Erythroblast (primary cell): Measurements from ENCODE around the gene PIP4K2C.

Experiments
- GATA1 ChIP-seq: IDR thresholded peaks from 2 replicates; pipeline ENCODE4 v1.6.1; 2011; ENCODE audit warnings: low read depth, mild to moderate bottlenecking, control low read depth, low read length, moderate library complexity
- POLR2A ChIP-seq: IDR thresholded peaks from 2 replicates; pipeline ENCODE4 v1.6.1; 2011; ENCODE audit warnings: mild to moderate bottlenecking, low read length

DNA sequence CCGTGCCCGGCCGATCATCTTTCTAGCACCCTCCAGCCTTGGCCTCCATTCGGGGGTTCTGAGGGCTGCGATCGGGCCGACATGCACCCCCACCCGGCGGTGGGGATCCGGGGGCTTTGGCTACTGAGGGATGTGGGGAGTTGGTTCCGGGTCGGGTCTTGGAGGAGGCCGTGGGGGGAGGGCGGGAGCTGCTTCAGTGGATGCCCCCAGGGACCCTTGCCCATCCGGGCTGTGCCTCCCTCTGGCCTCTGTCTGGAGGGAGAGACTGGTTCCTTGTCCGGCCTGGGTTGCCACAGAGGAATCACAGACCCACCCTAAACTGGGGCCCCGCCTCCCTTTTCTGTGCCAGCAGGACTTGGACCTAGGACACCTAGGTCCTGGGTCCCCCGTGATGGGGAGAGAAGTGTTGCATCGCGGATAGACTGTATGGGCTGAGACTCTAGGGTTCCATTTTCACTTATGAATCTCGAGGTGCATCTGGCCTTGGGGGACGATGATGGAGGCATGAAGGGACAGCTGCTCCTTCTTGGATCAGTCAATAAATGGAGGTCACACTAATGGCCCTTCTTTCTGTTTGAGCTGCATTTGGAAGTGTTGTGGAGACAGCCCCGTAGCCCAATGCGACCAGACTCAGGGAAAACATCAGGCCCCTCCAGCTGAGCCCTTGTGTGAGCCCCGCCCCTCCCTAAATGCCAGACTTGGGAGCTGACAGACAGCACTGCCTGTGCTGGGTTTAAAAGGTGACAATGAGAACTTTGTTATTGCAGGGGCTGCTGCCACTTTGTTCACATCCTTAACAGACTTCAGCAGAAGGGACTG lies 14.2 kb downstream of the PIP4K2C start:
- TF ChIP-seq POLR2A (no peak), GATA1 (no peak)
